Measurements from ENCODE around the gene RBM5. TPM values are rescaled to one million over a fixed set of nuclear protein-coding genes. Genes with fewer than 3 reads are reported as not detected.

Gene RBM5
- total RNA-seq, 2 donors from 2014 or later, result 66.6 to 69.7 TPM

Other genes starting within 250 kb of the RBM5 start
- gene TRAIP, start 232.4 kb upstream of the RBM5 start, total RNA-seq, result 1 to 10 TPM; 1.4 to 1.7 TPM
- not detected for gene CAMKV, start 219.0 kb upstream of the RBM5 start, total RNA-seq
- gene MST1R, start 185.0 kb upstream of the RBM5 start, total RNA-seq, result 1 to 10 TPM; 1.7 to 1.8 TPM
- gene MON1A, start 159.1 kb upstream of the RBM5 start, total RNA-seq, result 1 to 10 TPM; 7.3 to 9.4 TPM
- 10 to 100 TPM; 38.2 to 45.4 TPM for gene RBM6, start 148.8 kb upstream of the RBM5 start, total RNA-seq
- gene SEMA3F, start 66.4 kb downstream of the RBM5 start, total RNA-seq, result 10 to 100 TPM; 12.5 to 24.0 TPM
- gene GNAT1, start 102.7 kb downstream of the RBM5 start, total RNA-seq, result not detected
- 1 to 10 TPM; 5.2 to 7.7 TPM for gene SLC38A3, start 116.4 kb downstream of the RBM5 start, total RNA-seq
- 100 to 1,000 TPM; 179 to 181 TPM for gene GNAI2, start 147.3 kb downstream of the RBM5 start, total RNA-seq
- gene SEMA3B, start 180.2 kb downstream of the RBM5 start, total RNA-seq, result 10 to 100 TPM; 14.3 to 32.6 TPM
- gene LSMEM2, start 190.2 kb downstream of the RBM5 start, total RNA-seq, result 1 to 10 TPM; 1.4 to 6.6 TPM
- gene IFRD2, start 203.5 kb downstream of the RBM5 start, total RNA-seq, result 10 to 100 TPM; 53.1 to 68.8 TPM
- 1 to 10 TPM; 1.7 to 1.8 TPM for gene HYAL3, start 210.5 kb downstream of the RBM5 start, total RNA-seq
- gene NAA80, start 210.5 kb downstream of the RBM5 start, total RNA-seq, result 1 to 10 TPM; 5.8 to 7.2 TPM
- gene HYAL1, start 214.7 kb downstream of the RBM5 start, total RNA-seq, result 10 to 100 TPM; 24.6 to 26.6 TPM
- gene HYAL2, start 233.8 kb downstream of the RBM5 start, total RNA-seq, result 100 to 1,000 TPM in 1 of 2 donors, 10 to 100 TPM in 1; 53.4 to 103 TPM
- 10 to 100 TPM; 26.2 to 27.5 TPM for gene TUSC2, start 239.3 kb downstream of the RBM5 start, total RNA-seq

All from left cardiac atrium (tissue), 2 donors.